Measurements from ENCODE around the gene MAP2K6. TPM values are rescaled to one million over a fixed set of nuclear protein-coding genes. Genes with fewer than 3 reads are reported as not detected.

MAP2K6 gene
- total RNA-seq, 1 donor from 2014 or later: 1.8 TPM

DNA sequence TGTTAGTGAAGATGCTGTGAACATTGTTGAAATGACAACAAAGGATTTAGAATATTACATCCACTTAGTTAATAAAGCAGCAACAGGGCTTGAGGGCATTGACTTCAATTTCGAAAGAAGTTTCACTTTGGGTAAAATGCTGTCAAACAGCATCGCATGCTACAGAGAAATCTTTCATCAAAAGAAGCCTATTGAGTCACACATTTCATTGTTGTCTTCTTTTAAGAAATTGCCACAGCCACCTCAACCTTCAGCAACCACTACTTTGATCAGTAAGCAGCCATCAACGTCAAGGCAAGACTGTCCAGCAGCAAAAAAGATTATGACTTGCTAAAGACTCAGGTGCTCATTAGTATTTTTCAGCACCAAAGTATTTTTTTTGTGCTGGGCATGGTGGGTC lies 13.2 kb upstream of the MAP2K6 start:
- TF ChIP-seq, protein P1, sequence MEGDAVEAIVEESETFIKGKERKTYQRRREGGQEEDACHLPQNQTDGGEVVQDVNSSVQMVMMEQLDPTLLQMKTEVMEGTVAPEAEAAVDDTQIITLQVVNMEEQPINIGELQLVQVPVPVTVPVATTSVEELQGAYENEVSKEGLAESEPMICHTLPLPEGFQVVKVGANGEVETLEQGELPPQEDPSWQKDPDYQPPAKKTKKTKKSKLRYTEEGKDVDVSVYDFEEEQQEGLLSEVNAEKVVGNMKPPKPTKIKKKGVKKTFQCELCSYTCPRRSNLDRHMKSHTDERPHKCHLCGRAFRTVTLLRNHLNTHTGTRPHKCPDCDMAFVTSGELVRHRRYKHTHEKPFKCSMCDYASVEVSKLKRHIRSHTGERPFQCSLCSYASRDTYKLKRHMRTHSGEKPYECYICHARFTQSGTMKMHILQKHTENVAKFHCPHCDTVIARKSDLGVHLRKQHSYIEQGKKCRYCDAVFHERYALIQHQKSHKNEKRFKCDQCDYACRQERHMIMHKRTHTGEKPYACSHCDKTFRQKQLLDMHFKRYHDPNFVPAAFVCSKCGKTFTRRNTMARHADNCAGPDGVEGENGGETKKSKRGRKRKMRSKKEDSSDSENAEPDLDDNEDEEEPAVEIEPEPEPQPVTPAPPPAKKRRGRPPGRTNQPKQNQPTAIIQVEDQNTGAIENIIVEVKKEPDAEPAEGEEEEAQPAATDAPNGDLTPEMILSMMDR (conservative IDR thresholded peaks at IDR 0.05; ENCODE audit: low read depth, low read length): no peak
- no peak for DNase-seq (ENCODE audit: low read depth)
- no peak overlapping the region for H3K4me3 ChIP-seq (ENCODE audit: low read depth, low read length)

DNA sequence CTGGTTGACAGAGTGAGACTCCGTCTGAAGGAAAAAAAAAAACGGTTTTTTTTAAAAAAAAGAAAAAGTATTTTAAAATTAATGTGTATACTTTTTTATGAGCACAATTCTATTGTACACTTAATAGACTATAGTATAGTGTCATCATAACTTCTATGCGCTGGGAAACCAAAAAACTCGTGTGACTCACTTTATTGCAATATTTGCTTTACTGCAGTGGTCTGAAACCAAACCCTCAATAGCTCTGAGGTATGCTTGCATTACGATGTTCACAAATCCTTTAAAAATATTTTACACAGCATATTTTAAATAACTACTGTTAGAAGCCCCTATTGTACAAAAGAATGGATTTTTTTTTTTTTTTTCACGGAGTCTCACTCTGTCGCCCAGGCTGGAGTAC lies 12.4 kb upstream of the MAP2K6 start:
- DNase-seq (ENCODE audit: low read depth): no peak
- no peak overlapping the region for H3K4me3 ChIP-seq (ENCODE audit: low read depth, low read length)
- TF ChIP-seq, protein P1 (conservative IDR thresholded peaks at IDR 0.05; ENCODE audit: low read depth, low read length): no peak

DNA sequence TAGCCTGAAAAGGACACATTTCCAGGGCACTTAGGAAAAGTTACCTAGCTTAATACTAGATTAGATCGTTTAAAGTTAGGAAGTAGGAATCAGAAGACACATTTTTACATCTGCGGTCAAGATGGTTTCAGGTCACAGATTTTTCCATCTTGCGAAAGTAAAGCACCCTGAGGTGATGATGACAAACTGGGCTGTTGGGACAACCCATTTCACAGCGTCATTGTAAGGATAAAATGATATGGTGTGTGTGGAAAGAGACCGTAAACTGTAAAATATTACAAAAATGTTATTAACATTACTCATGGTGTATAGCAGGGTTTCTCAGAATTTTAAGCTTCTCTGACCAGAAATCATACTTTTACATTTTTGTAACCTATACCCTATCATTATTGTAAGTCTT lies 10.1 kb upstream of the MAP2K6 start:
- H3K4me3 ChIP-seq (ENCODE audit: low read depth, low read length): no peak overlapping the region

DNA sequence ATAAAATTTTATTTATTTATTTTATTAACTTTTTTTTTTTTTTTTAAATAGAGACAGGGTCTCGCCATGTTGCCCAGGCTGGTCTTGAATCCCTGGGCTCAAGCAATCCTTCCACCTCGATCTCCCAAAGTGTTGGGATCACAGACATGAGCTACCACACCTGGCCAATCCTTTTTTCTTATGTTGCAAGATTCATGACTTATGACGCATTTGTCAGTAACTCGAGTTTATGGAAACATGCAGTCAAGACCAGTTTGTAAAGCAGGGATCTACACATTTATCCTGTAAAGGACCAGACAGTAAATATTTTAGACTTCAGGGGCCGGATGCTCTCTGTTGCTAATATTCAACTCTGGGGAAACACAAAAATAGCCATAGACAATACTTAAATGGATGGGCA lies 9.4 kb upstream of the MAP2K6 start:
- H3K4me3 ChIP-seq (ENCODE audit: low read depth, low read length): no peak overlapping the region
- TF ChIP-seq, protein P1 (conservative IDR thresholded peaks at IDR 0.05; ENCODE audit: low read depth, low read length): no peak
- DNase-seq (ENCODE audit: low read depth): no peak

More for the DNA sequence above, 10.1 kb upstream of the MAP2K6 start:
- no peak for DNase-seq (ENCODE audit: low read depth)
- TF ChIP-seq, protein P1 (conservative IDR thresholded peaks at IDR 0.05; ENCODE audit: low read depth, low read length): no peak

DNA sequence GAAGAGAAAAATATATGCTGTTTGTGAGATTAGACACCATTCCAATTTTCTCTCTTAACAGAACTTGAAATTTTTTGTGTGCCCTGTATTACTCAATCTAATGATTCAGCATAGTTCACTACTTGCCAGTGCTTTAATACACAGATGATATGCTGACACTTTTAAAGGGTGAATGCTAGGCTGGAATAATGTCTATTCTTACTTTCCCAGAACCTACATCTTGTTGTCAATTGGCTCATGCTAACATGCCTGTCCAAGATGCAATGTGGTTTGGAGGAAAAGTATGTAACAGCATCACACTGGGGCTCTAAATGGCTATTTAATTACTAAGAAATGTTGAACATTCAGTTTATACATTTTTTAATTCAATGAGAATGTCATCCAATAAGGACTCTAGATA lies 7.6 kb upstream of the MAP2K6 start:
- H3K4me3 ChIP-seq (ENCODE audit: low read depth, low read length): no peak overlapping the region
- TF ChIP-seq, protein P1 (conservative IDR thresholded peaks at IDR 0.05; ENCODE audit: low read depth, low read length): no peak
- DNase-seq (ENCODE audit: low read depth): no peak

DNA sequence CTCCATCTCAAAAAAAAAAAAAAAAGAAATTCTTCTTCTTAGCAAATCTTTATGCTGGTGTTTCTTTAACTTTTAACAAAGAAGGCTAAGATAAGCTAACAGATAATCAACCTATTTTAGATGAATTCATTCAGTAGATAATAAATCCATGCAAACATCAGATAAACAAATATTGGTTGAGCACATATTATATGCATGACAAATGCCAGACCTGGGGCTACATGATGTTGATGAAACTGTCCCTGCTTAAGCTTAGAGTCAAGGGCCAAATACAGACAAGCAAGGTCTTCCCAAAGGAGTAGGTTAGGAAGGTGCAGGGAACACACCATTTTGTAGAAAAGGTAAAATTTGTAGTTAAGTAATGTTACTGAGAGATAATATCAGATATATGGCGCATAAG lies 6.7 kb upstream of the MAP2K6 start:
- H3K4me3 ChIP-seq (ENCODE audit: low read depth, low read length): no peak overlapping the region
- no peak for DNase-seq (ENCODE audit: low read depth)
- TF ChIP-seq, protein P1 (conservative IDR thresholded peaks at IDR 0.05; ENCODE audit: low read depth, low read length): no peak

DNA sequence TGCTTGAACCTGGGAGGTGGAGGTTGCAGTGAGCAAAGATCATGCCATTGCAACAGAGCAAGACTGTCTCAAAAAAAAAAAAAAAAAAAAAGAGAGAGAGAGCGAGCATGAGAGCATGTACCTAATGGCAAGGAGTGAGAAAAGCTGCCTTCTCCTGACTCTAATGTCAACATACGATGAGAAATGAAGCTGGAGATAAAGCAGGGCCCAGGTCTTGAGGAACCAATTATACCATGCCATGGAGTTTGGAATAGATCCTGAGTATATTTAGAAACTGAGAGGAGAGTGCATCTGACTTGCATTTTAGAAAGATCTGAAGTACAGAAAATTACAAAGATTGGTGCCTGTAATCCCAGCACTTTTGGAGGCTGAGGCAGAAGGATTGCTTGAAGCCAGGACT lies 3.8 kb upstream of the MAP2K6 start:
- H3K4me3 ChIP-seq (ENCODE audit: low read depth, low read length): no peak overlapping the region
- TF ChIP-seq, protein P1 (conservative IDR thresholded peaks at IDR 0.05; ENCODE audit: low read depth, low read length): no peak
- DNase-seq (ENCODE audit: low read depth): no peak

Measured in epithelial cell of proximal tubule (primary cell).